Subcutaneous adipose tissue (tissue), 4 donors: ENCODE measurements around the gene CTXND2. TPM values are rescaled to one million over a fixed set of nuclear protein-coding genes. Genes with fewer than 3 reads are reported as not detected.

Experiments used
- total RNA-seq, 4 donors: library from RNA; depleted of rRNA; stranded (reverse); fragments of >200 nt; gene quantifications; one replicate each; pipeline ENCODE4 v1.1.0, GENCODE V29; 2016
- TF ChIP-seq, protein P1 (sequence below): fragments of 450-650 bp; IDR thresholded peaks from one replicate; pipeline ENCODE4 v1.5.1; 2016; ENCODE audit warnings: low read depth, mild to moderate bottlenecking, control low read depth, antibody characterized with exemption, moderate library complexity

The CTXND2 gene
- total RNA-seq, result not detected

GRCh38 chr1:150887018-150887417 lies at the start of gene CTXND2:
CTXND2 (plus strand) TSS chr1:150887136; CDS start chr1:150912315, 25,179 bp downstream.
- TF ChIP-seq, protein P1, sequence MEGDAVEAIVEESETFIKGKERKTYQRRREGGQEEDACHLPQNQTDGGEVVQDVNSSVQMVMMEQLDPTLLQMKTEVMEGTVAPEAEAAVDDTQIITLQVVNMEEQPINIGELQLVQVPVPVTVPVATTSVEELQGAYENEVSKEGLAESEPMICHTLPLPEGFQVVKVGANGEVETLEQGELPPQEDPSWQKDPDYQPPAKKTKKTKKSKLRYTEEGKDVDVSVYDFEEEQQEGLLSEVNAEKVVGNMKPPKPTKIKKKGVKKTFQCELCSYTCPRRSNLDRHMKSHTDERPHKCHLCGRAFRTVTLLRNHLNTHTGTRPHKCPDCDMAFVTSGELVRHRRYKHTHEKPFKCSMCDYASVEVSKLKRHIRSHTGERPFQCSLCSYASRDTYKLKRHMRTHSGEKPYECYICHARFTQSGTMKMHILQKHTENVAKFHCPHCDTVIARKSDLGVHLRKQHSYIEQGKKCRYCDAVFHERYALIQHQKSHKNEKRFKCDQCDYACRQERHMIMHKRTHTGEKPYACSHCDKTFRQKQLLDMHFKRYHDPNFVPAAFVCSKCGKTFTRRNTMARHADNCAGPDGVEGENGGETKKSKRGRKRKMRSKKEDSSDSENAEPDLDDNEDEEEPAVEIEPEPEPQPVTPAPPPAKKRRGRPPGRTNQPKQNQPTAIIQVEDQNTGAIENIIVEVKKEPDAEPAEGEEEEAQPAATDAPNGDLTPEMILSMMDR, result no peak

GRCh38 chr1:150841626-150842025 lies 45.3 kb upstream of the CTXND2 start:
- TF ChIP-seq, protein P1, result no peak

DNA sequence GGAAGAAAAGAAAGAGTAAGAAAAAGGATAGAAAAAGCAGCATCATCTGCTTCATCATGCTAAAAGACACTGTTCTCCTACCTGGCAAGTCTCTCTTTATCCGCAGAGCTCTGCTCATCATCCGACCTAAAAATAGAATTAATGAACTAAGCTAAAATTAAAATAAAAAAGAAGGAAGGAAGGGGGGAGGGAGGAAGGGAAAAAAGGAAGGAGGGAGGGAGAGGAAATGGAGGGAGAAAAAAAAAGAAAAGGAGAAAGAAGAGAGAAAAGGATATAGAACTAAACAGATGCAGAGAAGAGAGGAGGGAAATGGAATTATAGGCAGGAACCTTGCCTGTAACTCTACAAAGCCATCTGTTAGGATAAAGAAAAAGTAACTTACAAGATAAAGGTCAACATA lies 44.6 kb upstream of the CTXND2 start:
- TF ChIP-seq, protein P1, result no peak

- TF ChIP-seq, protein P1, result no peak
These were observed 44.0 kb upstream of the CTXND2 start for GRCh38 chr1:150842964-150843363.

DNA sequence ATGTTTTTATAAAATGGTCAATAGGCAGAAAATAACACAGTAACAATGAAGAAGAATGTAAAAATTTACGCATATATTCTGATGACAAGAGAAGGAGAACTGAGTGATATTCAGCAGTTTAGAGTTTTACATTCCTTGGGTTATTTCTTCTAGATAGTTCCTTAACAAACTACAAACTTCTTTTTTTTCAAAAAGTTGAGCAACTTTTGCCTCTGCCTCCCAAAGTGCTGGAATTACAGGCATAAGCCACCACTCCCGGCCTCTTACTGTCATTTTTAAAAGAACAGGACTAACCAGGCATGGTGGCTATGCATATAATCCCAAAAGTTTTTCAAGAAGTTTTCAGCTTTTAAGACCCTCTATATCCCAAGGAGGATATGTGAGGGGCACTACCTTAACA lies 43.5 kb upstream of the CTXND2 start:
- TF ChIP-seq, protein P1, result no peak

GRCh38 chr1:150846473-150847146 lies 40.3 kb upstream of the CTXND2 start:
- TF ChIP-seq, protein P1, result no peak

DNA sequence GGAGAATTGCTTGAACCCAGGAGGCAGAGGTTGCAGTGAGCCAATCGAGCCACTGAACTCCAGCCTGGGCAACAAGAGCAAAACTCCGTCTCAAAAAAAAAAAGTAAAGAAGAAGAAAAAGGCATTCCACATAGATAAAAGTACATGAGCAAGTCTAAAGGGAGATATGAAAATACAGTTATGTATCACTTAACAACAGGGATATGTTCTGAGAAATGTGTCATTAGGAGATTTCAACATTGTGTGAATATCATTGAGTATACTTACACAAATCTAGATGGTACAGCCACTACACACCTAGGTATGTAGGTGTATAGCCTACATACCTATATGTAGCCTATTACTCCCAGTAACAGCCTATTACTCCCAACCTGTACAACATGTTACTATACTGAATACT lies 23.2 kb upstream of the CTXND2 start:
- TF ChIP-seq, protein P1, result no peak
